Embryonic facial prominence (tissue), 1 donor: ENCODE data around the gene TBL1X.
A peak's percentile ranks its signal among the peaks of the same experiment; 100 is the strongest.

Source experiments
- DNase-seq: peaks from one replicate; pipeline ENCODE4 v3.0.0-alpha.2; 2016; ENCODE audit errors: extremely low spot score

Gene TBL1X

DNA sequence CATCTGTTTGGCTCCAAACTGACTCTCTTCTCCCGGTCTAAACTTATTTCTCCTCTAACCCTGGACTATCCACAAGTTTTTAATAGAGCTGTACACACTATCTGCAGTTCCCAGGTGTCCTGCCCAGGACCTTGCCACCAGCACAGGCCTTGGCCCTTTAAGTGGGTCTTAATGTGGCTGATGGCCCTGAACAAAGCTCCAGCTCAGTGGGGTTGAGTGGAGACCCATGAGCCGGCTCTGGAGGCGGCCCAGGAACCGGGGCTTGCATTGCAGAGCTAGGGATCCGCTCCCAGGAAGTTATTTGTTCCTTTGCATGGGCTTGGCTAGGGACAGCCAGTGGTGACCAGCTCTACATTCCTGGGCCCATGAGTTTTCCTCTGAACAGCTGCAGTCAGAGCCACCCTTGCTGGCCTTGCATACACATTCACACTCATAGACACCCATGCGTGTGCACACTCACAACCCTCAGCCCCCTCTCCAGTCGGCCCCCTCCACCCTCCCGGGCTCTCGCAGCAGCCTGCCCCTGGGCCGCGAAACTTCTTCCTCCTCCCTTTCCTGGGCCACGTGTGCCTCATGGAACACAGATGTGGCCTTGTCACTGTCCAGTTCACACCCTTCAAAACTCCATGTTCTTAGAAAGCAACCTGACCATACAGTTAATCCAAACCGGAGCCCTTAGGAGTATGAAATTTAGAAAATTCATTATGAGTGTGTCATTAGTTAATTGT lies 242.6 kb downstream of the TBL1X start:
- DNase-seq, result no peak

GRCh38 chrX:9708086-9708485 lies 243.2 kb downstream of the TBL1X start:
- DNase-seq, result no peak

GRCh38 chrX:9708923-9709553 lies 244.2 kb downstream of the TBL1X start:
- DNase-seq, result peak; percentile 8

GRCh38 chrX:9710332-9710731 lies 245.5 kb downstream of the TBL1X start:
- no peak for DNase-seq

DNA sequence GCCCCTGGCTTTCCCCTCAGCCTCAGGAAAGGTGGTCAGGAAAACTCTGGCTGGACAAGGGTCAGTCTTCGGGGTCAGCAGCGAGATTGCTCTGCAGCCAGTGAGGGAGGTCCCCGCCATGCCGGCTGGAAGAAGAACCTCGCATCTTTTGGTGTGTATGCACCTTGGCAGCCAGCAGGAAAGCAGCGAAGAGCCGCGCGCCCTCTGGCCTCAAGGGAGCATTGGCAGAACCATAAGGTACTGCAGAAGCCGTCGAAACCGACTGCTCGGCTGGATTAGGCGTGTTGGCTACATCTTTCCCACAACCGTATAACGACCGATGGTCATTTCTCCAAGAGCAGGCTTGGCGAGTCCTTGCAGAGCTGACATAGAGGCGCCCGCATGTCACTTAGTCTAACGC lies 252.5 kb downstream of the TBL1X start:
- DNase-seq, result no peak

- DNase-seq, result no peak
Measured at GRCh38 chrX:9724711-9725110, 259.9 kb downstream of the TBL1X start.

DNA sequence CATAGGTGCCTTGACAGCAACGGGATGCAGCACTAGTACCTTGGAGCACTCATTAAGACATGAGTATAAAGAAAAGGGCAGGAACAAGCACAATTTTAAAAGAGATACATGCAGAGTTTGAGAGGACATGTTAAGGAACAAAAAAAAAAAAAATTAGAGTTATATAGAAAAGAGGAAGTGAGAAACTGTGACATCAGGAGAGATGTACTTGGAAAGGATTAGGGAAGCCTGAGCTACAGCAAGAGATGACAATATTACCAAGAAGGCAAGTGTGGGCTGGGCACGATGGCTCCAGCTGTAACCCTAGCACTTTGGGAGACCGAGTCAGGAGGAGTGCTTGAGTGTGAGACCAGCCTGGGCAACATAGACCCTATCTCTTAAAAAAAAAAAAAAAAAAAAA lies 263.4 kb downstream of the TBL1X start:
- no peak for DNase-seq

GRCh38 chrX:9729171-9729885 lies 264.5 kb downstream of the TBL1X start:
- DNase-seq, result no peak

DNA sequence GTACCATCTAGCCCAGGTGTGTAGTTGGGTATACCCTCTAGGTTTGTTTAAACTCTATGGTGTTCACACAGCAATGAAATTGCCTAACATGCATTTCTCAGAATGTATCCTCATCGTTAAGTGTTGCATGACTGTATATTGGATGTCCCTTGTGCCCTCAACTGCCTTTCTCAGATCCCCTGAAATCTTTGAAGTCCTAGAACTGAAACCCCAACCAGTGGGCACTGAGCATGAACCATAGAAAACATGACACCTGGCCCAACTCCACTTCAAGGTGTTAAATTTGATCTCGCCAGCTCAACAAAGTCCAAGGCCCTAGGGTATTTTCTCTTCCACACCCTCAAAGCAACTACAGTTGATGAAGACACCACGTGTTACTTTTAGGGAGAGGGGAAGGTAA lies 265.2 kb downstream of the TBL1X start:
- no peak for DNase-seq

DNA sequence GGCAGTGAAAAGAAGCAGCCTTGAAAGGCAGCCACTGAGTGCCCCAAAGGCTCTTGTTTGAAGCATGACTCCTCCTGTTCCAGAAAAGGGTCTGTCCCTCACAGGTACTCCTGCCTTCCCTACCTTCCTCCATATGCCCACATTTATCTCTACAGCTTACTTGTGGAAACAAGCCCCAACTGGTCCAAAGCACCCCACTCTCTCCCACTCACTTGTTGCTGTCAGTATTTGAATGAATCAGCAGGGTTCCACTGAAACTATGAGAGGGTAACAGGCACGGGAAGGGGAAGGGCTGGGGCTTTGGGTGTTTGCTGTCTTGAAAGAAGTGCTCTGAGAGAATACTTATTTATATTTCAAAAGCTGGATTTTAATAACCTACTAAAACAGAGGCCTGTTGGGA lies 265.9 kb downstream of the TBL1X start:
- DNase-seq, result no peak

- no peak for DNase-seq
Measured at GRCh38 chrX:9737363-9737762, 272.5 kb downstream of the TBL1X start.

DNA sequence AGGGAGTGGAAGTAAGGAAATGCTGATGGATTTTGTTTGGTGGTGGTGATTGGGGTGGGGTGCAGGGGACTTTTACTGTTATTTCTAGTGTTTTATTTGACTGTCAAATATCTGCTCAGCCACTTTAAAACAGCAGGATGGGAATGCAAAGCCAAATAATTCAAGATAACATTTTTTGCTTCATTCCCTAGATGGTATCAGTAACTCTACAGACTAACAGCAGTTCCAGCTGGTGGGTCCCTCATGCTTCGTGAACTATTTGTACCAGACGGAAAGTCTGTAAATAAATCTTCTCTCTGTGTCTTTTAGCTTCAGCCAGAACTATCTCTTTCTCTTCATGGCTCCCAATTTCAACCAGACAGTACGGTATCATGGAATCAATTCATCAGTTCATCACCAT lies 273.3 kb downstream of the TBL1X start:
- no peak for DNase-seq

DNA sequence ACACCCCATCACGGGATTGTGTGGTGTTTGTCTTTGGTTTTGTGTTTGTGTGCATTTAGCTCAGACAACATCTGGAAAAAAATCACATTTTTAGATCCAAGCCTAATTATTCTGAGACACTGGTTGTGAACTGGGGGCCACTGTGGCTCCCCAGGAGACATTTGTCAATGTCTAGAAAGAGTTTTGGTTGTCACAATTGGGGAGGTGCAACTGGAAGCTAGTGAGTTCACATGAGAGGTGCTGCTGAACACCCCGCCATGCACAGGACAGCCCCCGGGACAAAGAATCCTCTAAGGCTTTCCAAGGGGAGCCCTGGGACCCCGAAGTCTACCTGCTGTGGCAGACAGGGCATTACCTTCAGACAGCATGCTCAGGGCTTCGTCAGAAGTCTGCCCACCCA lies 274.3 kb downstream of the TBL1X start:
- DNase-seq, result no peak

DNA sequence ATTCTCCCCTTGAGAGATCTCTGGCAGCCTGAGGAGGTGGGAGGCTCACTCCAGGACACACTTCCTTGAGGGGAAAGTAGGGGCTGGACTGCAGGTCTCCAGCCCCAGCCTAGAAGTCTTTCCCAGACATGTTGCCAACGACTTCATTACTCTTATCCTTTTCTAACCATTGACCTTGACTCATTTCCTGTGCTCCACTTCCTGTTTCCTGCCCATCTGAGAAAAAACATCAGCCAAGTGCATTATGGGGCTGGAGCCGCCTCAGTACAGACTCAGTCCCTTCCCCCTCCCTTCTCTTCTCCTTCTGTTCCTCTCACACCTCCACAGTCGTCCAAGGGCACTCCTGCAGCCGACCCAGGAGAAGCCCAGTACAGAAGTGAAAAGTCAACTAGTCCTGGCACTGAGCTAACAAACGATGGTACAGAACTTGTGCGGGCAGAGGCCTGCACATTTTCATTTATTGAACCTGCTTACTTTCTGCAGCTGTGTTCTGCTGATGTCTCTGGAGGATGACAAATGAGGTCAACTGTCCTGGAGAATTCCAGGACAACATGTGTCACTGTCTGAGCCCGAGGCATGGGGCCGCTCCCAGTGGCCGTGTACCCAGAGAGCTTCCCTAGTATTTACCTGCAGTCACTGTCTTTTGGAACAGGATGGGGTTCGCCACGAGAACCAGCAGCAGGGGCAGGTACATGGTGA lies 280.7 kb downstream of the TBL1X start:
- no peak for DNase-seq

DNA sequence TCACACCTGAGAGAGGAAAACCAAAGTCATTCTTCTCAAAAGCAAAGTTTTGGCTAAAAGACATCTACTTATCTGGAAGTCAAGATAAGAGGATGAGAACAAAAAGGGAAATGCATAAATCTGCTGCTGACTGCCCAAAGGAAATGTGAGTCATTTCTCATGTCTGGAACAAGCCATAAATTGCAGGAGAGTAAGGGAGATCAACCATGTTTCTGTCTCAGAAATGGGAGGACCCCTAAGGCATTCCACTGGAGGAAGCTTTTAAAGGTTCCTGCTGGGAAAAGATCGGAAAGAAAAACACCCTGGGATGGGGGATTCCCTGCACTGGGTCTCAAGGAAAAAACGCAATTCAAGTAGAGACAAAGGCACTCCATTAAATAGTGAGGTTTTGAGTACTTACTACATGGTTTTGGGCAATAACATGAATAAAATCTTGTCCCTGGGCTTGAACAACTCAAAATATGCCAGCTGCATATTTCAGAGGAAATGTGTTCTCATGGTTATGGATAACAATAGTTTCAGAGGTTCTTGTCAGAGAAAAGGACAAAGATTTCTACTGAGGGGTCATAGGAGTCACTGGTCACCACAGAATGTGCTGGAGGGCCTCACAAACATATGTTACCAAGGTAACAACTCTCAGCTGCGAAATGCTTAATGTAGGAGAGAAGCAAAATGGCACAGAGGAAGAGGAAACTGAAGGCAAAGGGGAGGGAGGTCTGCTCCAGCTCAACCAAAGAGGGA lies 281.5 kb downstream of the TBL1X start:
- no peak for DNase-seq

DNA sequence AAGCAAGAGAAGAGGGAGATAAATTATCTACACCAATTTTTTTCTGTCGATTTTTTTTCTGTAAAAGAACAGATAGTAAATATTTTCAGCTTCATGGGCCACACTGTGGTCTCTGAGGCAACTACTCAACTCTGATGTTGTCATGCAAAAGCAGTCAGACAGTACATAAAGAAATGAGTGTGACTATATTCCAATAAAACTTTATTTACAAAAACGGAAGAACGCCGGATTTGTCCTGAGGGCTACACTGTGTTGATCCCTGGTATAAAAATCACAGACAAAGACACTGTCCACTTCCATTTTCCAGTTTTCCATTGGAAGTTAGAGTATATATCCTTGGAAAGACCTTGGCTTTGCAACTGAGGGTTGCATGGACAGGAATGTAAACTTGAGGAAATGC lies 282.8 kb downstream of the TBL1X start:
- no peak for DNase-seq

- no peak for DNase-seq
Measured at GRCh38 chrX:9749146-9749692, 284.4 kb downstream of the TBL1X start.

- no peak for DNase-seq
Measured at GRCh38 chrX:9757366-9757765, 292.5 kb downstream of the TBL1X start.

GRCh38 chrX:9758021-9758638 lies 293.3 kb downstream of the TBL1X start:
- no peak for DNase-seq

DNA sequence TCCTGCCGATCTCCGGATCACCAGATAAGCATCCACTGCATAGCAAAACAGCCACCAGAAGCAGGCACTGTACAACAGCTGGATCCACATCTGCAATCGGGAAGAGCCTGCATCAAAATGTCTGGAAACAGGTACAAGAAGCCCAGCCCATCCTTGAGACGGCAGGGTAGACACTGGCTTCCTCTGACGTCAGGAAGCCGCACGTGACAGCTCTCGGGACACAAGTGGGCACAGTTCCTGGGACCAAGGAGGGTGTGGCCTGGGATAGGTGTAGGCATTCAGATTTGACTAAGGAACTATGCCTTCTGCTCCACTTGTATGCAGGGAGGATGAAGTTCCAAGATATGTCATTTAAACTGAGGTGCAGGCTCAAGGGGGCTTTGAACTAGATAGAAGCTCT lies 294.5 kb downstream of the TBL1X start:
- DNase-seq, result no peak
